ENCODE measurements around the gene TTC19.
"Not testable (repeated sequence)": the region's sequence is repeated elsewhere in the genome, so short reads cannot be mapped to it uniquely, and the experiment has no call there.

TTC19 gene

DNA sequence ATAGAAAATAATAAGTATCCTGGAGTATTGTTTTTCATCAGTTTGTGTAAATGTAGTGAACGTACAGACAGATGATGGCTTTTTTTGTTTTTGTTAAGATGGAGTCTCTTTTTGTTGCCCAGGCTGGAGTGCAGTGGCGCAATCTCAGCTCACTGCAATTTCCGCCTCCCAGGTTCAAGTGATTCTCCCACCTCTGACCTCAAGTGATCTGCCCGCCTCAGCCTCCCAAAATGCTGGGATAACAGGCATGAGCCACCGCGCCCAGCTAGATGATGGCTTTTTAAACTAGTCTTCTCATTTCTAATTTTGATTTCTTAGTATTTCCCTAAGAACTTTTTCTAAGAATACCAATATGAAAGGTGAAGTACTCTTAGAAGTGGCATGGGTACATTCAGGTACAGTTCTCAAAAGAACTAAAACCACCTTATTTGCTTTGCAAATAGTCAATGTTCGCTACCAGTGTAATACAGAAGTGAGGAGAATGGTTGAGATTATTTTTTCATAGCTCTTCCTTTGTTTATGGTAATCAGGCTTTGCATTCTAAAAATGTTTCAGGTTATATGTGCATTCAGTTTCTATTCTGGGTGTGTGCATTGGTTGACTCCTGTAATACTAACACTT, 34.2 kb downstream of the TTC19 start:
- DNase-seq: no peak

DNA sequence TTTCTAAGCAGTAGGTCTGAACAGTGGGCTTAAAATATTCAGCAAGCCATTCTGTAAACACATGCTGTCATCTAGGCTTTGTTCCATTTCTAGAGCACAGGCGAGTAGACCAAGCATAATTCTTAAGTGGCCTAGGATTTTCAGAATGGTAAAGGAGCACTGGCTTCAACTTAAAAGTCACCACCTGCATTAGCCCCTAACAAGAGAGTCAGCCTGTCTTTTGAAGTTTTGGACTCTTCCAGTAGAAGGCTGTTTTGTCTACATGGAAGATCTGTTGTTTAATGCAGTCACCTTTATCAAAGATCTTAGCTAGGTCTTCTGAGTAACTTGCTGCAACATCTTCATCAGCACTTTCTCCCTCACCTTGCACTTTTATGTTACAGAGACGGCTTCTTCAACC, 36.6 kb downstream of the TTC19 start:
- no peak for DNase-seq

DNA sequence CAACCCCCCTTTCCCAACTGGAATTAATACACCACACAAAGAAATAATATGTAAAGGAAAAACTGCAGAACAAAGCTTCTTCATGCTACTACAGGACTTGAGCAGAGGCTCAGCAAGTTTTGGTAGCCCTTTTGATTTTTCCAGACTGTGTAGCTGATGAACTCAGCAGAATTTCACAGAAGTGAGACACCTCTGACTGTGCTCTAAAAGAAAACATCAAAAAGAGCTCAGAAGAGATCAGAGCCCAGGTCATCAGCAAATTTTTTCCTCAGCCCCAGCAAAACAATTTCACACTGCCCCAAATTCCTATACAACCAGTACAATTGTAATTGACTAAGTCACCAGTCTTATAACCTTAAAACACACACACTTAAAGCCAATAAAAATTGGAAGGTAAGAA, 38.0 kb downstream of the TTC19 start:
- no peak for DNase-seq

DNA sequence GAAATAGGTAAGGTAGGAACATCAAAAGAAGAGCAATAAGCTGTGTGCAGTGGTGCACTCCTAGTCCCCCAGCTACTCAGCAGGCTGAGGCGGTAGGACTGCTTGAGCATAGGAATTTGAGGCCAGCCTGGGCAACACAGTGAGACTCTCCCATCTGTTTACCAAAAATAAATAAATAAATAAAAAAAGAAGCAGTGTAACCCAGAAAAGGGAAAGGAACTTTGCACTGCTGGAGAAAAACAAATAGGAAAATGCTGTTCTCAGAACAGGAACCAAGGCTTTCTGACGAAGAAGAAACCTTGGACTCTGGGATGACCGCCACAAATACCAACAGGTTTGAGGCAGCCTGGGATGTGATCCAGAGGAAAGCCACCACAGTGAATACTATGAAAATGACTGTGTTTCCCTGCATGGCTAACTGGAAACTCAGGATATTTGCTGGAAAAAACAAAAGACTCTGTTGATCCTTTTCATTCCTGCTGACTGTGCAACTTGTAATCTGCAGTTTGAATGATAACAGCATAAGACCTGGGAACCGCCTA, 41.2 kb downstream of the TTC19 start:
- no peak for DNase-seq

DNA sequence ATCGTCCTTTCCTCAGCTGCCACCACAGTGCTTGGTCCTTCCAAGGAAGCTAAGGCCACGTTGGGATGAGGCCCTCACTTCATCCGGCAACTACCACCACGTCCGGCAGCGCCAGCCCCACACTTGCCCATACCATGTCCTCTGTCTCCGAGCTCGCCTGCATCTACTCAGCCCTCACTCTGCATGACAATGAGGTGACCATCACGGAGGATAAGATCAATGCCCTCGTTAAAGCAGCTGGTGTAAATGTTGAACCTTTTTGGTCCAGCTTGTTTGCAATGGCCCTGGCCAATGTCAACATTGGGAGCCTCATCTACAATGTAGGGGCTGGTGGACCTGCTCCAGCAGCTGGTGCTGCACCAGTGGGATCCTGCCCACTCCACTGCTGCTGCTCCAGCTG, 44.9 kb downstream of the TTC19 start:
- DNase-seq: no peak

DNA sequence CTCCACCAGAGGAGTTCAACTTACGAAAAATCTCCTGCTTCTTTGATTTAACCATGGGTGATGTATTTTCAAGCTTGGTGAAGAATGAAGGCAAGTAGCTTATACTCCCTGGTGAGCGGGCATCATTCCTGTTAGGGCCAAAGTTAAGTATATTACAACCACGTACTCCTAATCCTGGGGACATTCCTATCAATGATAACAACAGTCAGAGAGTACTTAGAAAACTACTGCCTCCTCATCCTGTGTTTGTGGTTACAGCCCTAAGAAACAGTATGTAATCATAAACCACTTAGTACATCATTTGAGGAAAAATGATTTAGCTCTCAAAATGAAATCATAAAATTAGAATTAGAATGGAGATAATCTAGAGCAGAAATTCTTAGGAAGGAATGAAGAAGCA, 47.3 kb downstream of the TTC19 start:
- DNase-seq: no peak

DNA sequence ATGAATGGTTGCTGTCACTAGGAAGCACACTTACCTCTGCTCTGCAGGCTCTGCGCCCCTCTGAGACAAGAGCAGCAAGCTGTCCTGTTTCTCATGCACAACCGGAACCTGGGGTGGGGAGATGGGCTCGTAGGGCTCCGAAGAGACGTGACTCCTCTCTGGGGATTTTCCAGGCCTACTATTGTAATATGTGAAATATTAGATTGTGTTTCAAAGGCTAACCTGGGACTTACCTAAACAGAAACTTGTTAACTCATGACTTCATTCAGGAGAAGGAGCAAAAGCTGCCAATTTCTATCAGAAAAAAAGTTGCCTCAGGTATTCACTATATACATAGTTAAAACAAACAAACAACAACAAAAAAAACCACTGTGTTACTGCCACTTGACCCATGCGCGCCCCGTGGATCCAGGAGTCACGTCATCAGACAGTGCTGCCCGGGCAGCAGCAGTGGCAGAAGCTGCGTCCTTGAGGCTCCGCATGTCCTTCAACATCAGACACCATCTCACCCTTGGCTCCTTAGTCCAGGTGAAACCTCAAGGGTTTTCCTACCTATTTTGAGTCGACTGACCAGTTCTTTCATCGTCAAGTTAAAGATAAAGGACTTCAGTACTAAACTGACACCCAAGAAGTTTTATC, 49.3 kb downstream of the TTC19 start:
- no peak for DNase-seq

DNA sequence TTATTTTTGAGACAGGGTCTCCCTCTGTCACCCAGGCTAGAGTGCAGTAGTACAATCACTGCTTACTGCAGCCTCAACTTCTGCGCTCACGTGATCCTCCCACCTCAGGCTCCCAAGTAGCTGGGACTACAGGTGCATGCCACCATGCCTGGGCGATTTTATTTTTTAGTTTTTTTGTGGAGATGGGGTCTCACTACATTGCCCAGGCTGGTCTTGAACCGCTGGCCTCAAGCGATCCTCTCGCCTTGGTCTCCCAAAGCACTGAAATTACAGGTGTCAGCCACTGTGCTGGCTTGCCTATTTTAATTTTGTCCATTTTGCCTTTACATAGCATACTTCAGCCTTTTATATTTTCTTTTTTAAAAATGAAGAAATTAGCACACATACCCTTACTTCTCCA, 51.2 kb downstream of the TTC19 start:
- no peak for DNase-seq

DNA sequence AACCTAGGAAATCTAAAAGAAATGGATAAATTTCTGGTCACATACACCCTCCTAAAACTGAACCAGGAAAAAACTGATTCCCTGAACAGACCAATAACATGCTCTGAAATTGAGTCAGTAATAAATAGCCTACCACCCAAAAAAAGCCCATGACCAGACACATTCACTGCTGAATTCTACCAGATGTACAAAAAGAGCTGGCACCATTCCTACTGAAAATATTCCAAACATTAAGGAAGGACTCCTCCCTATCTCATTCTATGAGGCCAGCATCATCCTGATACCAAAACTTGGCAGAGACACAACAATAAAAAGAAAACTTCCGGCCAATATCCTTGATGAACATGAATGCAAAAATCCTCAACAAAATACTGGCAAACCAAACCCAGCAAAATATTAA, 52.9 kb downstream of the TTC19 start:
- no peak for DNase-seq

DNA sequence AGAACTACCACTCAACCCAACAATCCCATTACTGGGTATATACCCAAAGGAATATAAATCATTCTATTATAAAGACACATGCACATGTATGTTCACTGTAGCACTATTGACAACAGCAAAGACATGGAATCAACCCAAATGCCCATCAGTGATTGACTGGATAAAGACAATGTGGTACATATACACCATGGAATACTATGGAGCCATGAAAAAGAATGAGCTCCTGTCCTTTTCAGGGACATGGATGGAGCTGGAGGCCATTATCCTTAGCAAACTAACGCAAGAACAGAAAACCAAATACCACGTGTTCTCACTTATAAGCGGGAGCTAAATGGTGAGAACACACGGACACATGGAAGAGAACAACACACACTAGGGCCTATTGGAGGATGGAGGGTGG, 55.5 kb downstream of the TTC19 start:
- DNase-seq: not testable (repeated sequence)

DNA sequence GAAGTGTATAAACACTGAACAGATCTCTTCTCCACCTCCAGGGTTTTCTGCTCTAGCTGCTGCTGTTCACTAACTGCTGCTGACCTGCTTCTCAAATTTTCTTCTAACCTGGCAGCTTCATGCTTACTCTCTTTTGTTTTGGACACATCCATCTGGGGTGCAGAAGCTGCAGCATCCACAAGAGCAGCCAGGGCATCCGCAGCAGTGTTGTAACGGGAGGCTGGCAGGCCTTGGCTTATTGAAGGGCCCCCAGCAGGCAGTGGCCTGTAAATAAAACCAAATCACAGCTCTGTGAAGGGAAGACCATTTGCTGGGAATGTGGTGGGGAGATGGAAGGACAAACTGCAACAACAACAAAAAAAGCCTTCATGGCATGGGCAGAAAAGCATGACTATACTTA, 62.0 kb downstream of the TTC19 start:
- DNase-seq: no peak

DNA sequence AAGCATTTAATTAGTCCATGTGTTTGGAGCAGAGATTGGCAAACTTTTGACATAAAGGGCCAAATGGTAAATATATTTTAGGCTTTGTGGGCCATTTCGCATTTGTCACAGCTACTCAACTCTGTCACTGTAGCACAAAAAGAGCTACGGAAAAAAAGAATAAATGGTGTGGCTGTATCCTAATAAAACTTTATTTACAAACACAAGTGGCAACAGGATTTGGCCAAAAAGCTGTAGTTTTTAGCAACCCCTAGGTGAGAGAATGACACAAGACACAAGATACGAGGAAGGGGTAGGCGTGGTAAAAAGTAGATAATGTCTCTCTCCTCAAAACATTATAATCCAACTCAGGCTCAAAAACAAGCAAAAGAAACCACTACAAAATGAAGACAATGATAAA, 66.5 kb downstream of the TTC19 start:
- no peak for DNase-seq

DNA sequence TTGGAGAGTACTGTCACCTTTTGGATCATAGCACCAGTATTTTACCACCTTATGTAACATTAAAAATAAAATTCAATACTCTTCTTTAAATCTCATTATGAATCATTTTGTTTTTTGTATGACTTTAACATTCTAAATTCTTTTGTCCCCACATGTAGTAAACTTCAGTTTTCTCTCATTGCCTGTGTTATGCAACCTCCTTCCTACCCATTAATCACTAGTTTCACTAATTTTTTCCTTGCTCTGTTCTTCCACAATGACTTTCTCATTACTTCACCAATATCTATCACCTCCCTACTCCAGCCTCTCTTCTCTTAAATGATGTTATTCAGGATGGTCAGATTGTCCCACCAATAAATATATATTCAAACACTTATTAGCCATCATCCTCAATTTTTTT, 68.7 kb downstream of the TTC19 start:
- no peak for DNase-seq

DNA sequence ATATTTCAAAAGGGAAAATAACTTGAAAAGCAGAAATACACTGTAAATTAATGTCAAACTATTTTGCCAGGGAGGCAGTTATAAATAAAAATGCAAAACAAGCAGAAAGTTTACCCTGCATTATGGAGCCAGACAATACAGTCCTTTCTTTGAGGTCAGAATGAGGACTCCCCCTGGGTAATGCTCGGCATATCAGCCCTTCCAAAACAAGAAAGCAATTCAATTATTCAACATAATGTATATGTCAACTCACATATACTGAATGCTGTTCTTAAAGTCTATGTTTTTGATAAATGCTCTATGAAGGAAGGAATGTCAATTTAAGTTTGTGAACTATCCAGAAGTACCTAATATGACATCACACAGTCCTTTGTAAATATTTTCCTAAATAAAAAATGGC, 72.4 kb downstream of the TTC19 start:
- DNase-seq: no peak

DNA sequence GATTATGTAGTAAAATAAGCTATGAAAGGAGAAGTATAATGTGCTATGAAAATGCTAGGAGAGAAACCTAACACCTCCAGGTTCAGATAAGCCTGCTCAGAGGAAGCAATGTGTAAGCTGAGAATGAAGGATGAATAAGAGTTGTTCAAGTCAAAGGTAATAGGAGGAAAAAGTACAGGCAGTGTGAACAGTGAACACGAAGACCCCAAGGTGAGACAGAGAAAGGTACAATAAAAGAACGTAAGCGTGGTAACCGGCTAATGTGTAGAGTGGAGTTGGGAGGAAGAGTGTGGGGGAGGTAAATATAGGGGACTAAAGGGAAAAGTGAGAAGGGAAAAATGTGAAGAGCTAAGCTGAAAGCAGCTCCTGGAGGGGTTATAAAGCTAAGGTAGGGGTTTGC, 74.2 kb downstream of the TTC19 start:
- no peak for DNase-seq

DNA sequence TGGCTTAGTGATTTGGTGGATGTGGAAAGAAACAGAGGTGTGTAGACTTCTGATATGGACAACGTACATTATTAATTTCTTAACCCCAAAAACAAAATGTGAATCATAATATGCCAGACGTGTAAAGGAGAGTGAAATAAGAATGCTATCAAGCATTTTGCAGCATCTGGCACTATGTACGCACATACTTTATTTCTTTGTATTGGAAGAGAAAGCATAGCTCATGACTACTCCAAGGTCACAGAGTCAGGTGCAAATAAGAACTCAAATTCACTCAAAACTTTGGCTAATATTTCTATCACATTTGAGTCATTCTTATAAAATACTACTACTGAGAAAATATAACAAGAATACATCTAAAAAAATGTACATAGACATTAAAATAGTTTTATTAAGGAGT, 74.8 kb downstream of the TTC19 start:
- no peak for DNase-seq

DNA sequence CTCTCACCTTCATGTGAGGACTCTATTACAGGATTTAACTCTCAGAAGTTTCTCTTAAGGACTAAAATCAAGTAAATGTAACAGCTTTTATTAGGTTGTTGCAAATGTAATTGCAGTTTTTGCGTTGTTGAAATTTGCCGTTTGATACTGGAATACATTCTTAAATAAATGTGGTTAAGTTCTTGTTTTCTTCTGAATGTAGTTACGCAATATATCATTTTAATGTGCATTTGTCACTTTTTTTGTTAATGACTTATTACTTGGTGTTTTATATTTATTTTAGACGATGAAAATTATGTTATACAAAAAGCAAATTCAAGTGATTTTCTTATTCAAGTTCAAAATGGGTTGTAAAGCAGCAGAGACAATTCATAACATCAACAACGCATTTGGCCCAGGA, 76.3 kb downstream of the TTC19 start:
- DNase-seq: no peak
